H54 (cell line): Measurements from ENCODE around the gene DLL1.

Source experiments
- DNase-seq: peaks from one replicate; pipeline ENCODE4 v3.0.0; 2011; ENCODE audit warnings: low spot score, mixed read lengths; ENCODE audit not compliant: insufficient read length
- FAIRE-seq: peaks from 3 replicates; lab custom pipeline; 2011; peaks lifted over from hg19 to GRCh38; lab: Jason Lieb, UNC
- POLR2A ChIP-seq: IDR thresholded peaks from 2 replicates; pipeline ENCODE4 v1.6.1; 2011; ENCODE audit warnings: low read depth, mild to moderate bottlenecking, low read length

The DLL1 gene

GRCh38 chr6:170282512-170283158 is 8.2 kb downstream of the DLL1 start:
- no peak for TF ChIP-seq POLR2A
- DNase-seq: no peak
- no peak for FAIRE-seq

GRCh38 chr6:170281331-170282292 is 9.3 kb downstream of the DLL1 start:
- no peak for FAIRE-seq
- no peak for DNase-seq
- TF ChIP-seq POLR2A: no peak

- no peak for FAIRE-seq
- TF ChIP-seq POLR2A: no peak
- no peak for DNase-seq
Measured at GRCh38 chr6:170280689-170281045, 10.2 kb downstream of the DLL1 start.

- DNase-seq: no peak
- no peak for TF ChIP-seq POLR2A
- no peak for FAIRE-seq
Measured at GRCh38 chr6:170279977-170280688, 10.7 kb downstream of the DLL1 start.

GRCh38 chr6:170279426-170279825 is 11.5 kb downstream of the DLL1 start:
- no peak for TF ChIP-seq POLR2A
- DNase-seq: no peak
- no peak for FAIRE-seq

- FAIRE-seq (no peak), DNase-seq (no peak)
- no peak for TF ChIP-seq POLR2A
Measured at GRCh38 chr6:170278743-170279094, 12.2 kb downstream of the DLL1 start.

GRCh38 chr6:170277893-170278742 is 12.8 kb downstream of the DLL1 start:
- TF ChIP-seq POLR2A: no peak
- DNase-seq (no peak), FAIRE-seq (no peak)

GRCh38 chr6:170276369-170277057 is 14.4 kb downstream of the DLL1 start:
- TF ChIP-seq POLR2A: no peak
- FAIRE-seq (no peak), DNase-seq (no peak)

GRCh38 chr6:170274713-170275560 is 15.9 kb downstream of the DLL1 start:
- no peak for DNase-seq
- no peak for TF ChIP-seq POLR2A
- FAIRE-seq: no peak

GRCh38 chr6:170273681-170274080 is 17.2 kb downstream of the DLL1 start:
- no peak for TF ChIP-seq POLR2A
- DNase-seq (no peak), FAIRE-seq (no peak)

- no peak for TF ChIP-seq POLR2A
- DNase-seq (no peak), FAIRE-seq (no peak)
Measured at GRCh38 chr6:170273191-170273590, 17.7 kb downstream of the DLL1 start.

- FAIRE-seq (no peak), DNase-seq (no peak)
- TF ChIP-seq POLR2A: no peak
Measured at GRCh38 chr6:170272341-170273065, 18.4 kb downstream of the DLL1 start.
